CD14-positive monocyte (primary cell): ENCODE measurements around the gene TEX29. TPM values are rescaled to one million over a fixed set of nuclear protein-coding genes. Genes with fewer than 3 reads are reported as not detected.

Experiments used
- DNase-seq, 3 donors: peaks; one replicate each; pipeline ENCODE4 v3.0.0-alpha.2; 2011 to 2022
- H2AFZ ChIP-seq: 2 replicates; pipeline ENCODE4 v1.6.0; 2012; ENCODE audit warnings: mild to moderate bottlenecking, low read depth, low read length, inconsistent platforms; ENCODE audit not compliant: insufficient read depth, poor library complexity, severe bottlenecking
- H3K27ac ChIP-seq, 2 donors: 1 replicate in 1 of 2; 2 replicates in 1 of 2; pipeline ENCODE4 v1.5.1; 2012 to 2013; ENCODE audit warnings: low read length in 2 of 2, control low read depth in 1 of 2, inconsistent platforms in 1 of 2, low read depth in 1 of 2, mild to moderate bottlenecking in 1 of 2
- H3K27me3 ChIP-seq, 2 donors: one replicate each; pipeline versions ENCODE4 v1.6.0 to v1.6.1; 2011 to 2013; ENCODE audit warnings: low read length in 2 of 2; ENCODE audit not compliant: control insufficient read depth in 2 of 2, insufficient read depth in 2 of 2
- H3K36me3 ChIP-seq, 2 donors: replicated peaks in 1 of 2; 1 replicate in 1 of 2; 2 replicates in 1 of 2; pipeline versions ENCODE4 v1.5.1 to v1.6.1; 2012 to 2013; ENCODE audit warnings: low read length in 2 of 2, control low read depth in 1 of 2, inconsistent platforms in 1 of 2, mild to moderate bottlenecking in 1 of 2; ENCODE audit not compliant: insufficient read depth in 2 of 2, control insufficient read depth in 1 of 2
- H3K4me1 ChIP-seq, 2 donors: 1 replicate in 1 of 2; 2 replicates in 1 of 2; pipeline versions ENCODE4 v1.5.1 to v1.6.1; 2012 to 2013; ENCODE audit warnings: low read length in 2 of 2, control low read depth in 1 of 2, inconsistent platforms in 1 of 2, mild to moderate bottlenecking in 1 of 2, moderate library complexity in 1 of 2; ENCODE audit not compliant: insufficient read depth in 2 of 2, control insufficient read depth in 1 of 2
- H3K4me2 ChIP-seq: replicated peaks from 2 replicates; pipeline ENCODE3; 2012; ENCODE audit warnings: low read length, moderate library complexity, mild to moderate bottlenecking; ENCODE audit not compliant: poor library complexity, severe bottlenecking; ENCODE audit errors: extremely low read depth
- H3K4me3 ChIP-seq, 3 experiments: fragments of 200-600 bp in 1 of 3; sonication (generic) in 1 of 3; replicated peaks in 1 of 3; 1 replicate in 2 of 3; 2 replicates in 1 of 3; pipeline ENCODE4 v1.5.1; 2011 to 2013; ENCODE audit warnings: low read length in 3 of 3, mild to moderate bottlenecking in 3 of 3, control low read depth in 2 of 3, low read depth in 2 of 3, inconsistent platforms in 1 of 3, moderate library complexity in 1 of 3
- H3K79me2 ChIP-seq: 2 replicates; pipeline ENCODE4 v1.6.0; 2012; ENCODE audit warnings: mild to moderate bottlenecking, control low read depth, inconsistent platforms, low read length, moderate library complexity; ENCODE audit not compliant: insufficient read depth
- H3K9ac ChIP-seq: 2 replicates; pipeline ENCODE4 v1.6.0; 2017; ENCODE audit warnings: low read length, mild to moderate bottlenecking; ENCODE audit not compliant: insufficient read depth, poor library complexity, severe bottlenecking
- H3K9me3 ChIP-seq, 2 donors: replicated peaks in 1 of 2; 1 replicate in 1 of 2; 2 replicates in 1 of 2; pipeline versions ENCODE4 v1.5.1 to v1.6.1; 2012 to 2013; ENCODE audit warnings: low read length in 2 of 2, control low read depth in 1 of 2; ENCODE audit not compliant: control insufficient read depth in 1 of 2, insufficient read depth in 1 of 2
- H4K20me1 ChIP-seq: 2 replicates; pipeline ENCODE4 v1.6.0; 2012; ENCODE audit warnings: mild to moderate bottlenecking, low read length, control low read depth, moderate library complexity; ENCODE audit not compliant: insufficient read depth
- H3K27ac Mint-ChIP-seq, 7 donors: one replicate each; pipeline ENCODE4 v1.8.0; 2020; ENCODE audit warnings: mild to moderate bottlenecking in 7 of 7, mixed read lengths in 7 of 7, moderate library complexity in 6 of 7, inconsistent platforms in 2 of 7
- H3K27me3 Mint-ChIP-seq, 3 donors: one replicate each; pipeline ENCODE4 v1.8.0; 2021 to 2022; ENCODE audit warnings: low read depth in 3 of 3, mild to moderate bottlenecking in 3 of 3, mixed read lengths in 3 of 3, moderate library complexity in 3 of 3, inconsistent platforms in 1 of 3
- H3K36me3 Mint-ChIP-seq, 2 donors: one replicate each; pipeline ENCODE4 v1.8.0; 2020; ENCODE audit warnings: mixed read lengths in 2 of 2, inconsistent platforms in 1 of 2, mild to moderate bottlenecking in 1 of 2
- H3K4me1 Mint-ChIP-seq: one replicate; pipeline ENCODE4 v1.8.0; 2020; ENCODE audit warnings: mild to moderate bottlenecking, mixed read lengths
- H3K4me3 Mint-ChIP-seq, 2 donors: one replicate each; pipeline ENCODE4 v1.8.0; 2020; ENCODE audit warnings: mild to moderate bottlenecking in 2 of 2, mixed read lengths in 2 of 2, moderate library complexity in 1 of 2
- H3K9me3 Mint-ChIP-seq, 7 donors: one replicate each; pipeline ENCODE4 v1.8.0; 2020 to 2022; ENCODE audit warnings: mixed read lengths in 7 of 7, mild to moderate bottlenecking in 6 of 7, moderate library complexity in 6 of 7, inconsistent platforms in 2 of 7
- WGBS: methylation state at CpG from one replicate; pipeline ENCODE4 v1.1.5; 2013; ENCODE audit warnings: missing lambda C conversion rate; ENCODE audit not compliant: insufficient coverage; 5-methylcytosine and 5-hydroxymethylcytosine counted together
- intact Hi-C, 2 donors: fragments of 100-400 bp; cut with micrococcal nuclease; formaldehyde crosslinking; loops; one replicate each; pipeline versions ENCODE4 v1.15.0 to v1.15.1; 2023
- polyA plus RNA-seq, 3 donors: library from polyadenylated mRNA; depleted of rRNA in 1 of 3; unstranded in 2 of 3; stranded (reverse) in 1 of 3; fragments of 300-500 nt in 2 of 3; fragments of >200 nt in 1 of 3; fragmentation: Illumina TruSeq in 2 of 3; gene quantifications; 1 replicate in 2 of 3; 2 replicates in 1 of 3; pipeline ENCODE4 v1.2.3, GENCODE V29; 2012 to 2021
- TF ChIP-seq, protein P1 (sequence below): fragments of 200-600 bp; IDR thresholded peaks from one replicate; pipeline ENCODE4 v1.8.0; 2022; ENCODE audit warnings: antibody characterized with exemption, mild to moderate bottlenecking

The TEX29 gene
- polyA plus RNA-seq, 3 donors: 0.27 to 0.29 TPM; not detected in 1

DNA sequence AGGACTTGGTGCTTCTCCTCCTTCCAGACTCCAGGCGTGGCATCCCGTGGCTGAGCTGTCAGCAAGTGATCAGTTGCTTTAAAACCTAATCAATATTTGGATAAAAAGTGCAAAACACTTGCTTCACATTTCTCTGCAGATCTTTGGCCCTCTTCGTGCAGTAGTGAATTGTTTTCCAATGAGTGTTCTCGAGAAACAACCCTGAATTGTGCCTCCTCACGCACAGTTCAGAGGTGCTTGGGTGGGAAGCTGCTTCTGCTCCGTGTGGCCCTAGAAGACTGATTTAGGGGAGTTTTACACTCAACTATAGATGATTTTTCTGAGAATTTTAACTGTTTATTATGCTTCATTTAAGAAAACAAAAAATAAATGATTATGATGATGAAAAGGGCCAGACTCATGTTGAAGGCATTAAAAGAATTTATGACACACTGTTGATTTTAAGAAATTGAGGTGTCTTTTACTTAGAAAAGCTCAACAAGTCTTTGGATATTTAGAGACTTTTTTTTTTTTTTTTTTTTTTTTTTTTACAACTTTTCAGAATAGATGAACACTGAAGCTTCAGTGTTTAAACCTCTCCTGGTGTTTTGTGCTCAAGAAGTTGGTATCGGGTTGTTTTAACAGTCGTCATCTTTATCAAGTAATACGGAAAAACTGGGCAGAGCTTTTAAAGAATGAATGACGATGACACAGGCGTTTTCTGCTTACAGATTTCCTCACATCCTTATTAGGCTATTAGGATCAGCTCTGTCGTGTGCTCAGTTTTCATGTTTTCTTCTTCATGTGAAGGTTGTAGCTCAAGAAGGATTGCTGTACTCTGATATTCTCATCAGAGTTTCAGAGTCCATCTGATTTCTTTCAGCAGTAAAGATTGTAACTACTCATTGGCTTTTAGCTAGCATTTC, 39.5 kb upstream of the TEX29 start:
- 100% methylated on average over 3 of the region's 12 CpGs for WGBS
- H3K27ac Mint-ChIP-seq: peak overlapping the region in 4 of 7 donors; percentile 15 to 75 (median 49)
- no peaks in the 10 kb centered on the region for H3K79me2 ChIP-seq

DNA sequence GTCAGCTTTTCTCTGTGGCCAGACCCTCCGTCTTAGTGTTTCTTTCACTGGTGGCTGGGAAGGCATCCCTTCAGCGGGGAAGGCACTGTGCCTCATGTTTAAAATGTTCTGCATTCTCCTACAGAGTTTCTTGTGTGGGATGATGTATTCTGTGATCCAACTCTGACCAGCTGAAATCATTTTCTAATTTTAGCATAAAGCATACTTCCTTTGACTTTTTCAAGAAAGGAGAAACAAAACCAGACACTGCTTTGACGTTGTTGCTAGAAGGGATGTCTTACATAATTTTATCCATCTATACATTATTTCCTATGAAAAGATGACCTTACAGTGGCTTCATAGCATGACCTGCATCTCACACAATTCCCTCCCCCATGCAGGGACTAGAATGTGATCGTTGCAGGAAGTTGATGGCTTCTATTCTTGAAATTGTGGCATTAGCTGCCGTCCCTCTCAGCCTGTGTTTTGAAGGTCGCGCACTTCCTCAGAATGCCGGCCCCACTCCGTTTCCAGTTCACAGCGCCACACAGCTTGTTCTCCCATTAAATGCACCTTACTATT, 38.6 kb upstream of the TEX29 start:
- Mint-ChIP-seq H3K27ac (peak overlapping the region in 6 of 7 donors; percentile 15 to 85 (median 49)), H3K9me3 (peaks cover 0 to 3% (median 0%) of the 10 kb centered on the region in 7 donors), H3K27me3 (peaks cover 0 to 1% (median 0%) of the 10 kb centered on the region in 3 donors), H3K36me3 (peaks cover 87 to 97% of the 10 kb centered on the region in 2 donors), H3K4me1 (peaks cover 11% of the 10 kb centered on the region), H3K4me3 (no peak overlapping the region)
- H3K4me1 ChIP-seq: peaks cover 4 to 8% of the 10 kb centered on the region in 2 donors
- DNase-seq: peak in 2 of 3 donors; percentile 2 to 5
- H3K27ac ChIP-seq: no peak overlapping the region
- H3K4me3 ChIP-seq: no peak overlapping the region
- no peaks in the 10 kb centered on the region for H3K79me2 ChIP-seq
- no peaks in the 10 kb centered on the region for H3K27me3 ChIP-seq
- H3K36me3 ChIP-seq: peaks cover 75 to 97% of the 10 kb centered on the region in 2 donors
- intact Hi-C loops: no loop called here
- H3K4me2 ChIP-seq: no peak overlapping the region
- no peaks in the 10 kb centered on the region for H4K20me1 ChIP-seq
- H3K9ac ChIP-seq: no peak overlapping the region
- H2AFZ ChIP-seq: no peak overlapping the region
- no CpG with 5 or more reads among the region's 10 CpGs for WGBS
- TF ChIP-seq, protein P1, sequence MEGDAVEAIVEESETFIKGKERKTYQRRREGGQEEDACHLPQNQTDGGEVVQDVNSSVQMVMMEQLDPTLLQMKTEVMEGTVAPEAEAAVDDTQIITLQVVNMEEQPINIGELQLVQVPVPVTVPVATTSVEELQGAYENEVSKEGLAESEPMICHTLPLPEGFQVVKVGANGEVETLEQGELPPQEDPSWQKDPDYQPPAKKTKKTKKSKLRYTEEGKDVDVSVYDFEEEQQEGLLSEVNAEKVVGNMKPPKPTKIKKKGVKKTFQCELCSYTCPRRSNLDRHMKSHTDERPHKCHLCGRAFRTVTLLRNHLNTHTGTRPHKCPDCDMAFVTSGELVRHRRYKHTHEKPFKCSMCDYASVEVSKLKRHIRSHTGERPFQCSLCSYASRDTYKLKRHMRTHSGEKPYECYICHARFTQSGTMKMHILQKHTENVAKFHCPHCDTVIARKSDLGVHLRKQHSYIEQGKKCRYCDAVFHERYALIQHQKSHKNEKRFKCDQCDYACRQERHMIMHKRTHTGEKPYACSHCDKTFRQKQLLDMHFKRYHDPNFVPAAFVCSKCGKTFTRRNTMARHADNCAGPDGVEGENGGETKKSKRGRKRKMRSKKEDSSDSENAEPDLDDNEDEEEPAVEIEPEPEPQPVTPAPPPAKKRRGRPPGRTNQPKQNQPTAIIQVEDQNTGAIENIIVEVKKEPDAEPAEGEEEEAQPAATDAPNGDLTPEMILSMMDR: no peak
- no peaks in the 10 kb centered on the region for H3K9me3 ChIP-seq

More for the DNA sequence above, 39.5 kb upstream of the TEX29 start:
- no peak overlapping the region for H3K4me3 Mint-ChIP-seq
- DNase-seq: no peak
- no peaks in the 10 kb centered on the region for H4K20me1 ChIP-seq
- H3K9me3 Mint-ChIP-seq: peaks cover 0 to 3% (median 0%) of the 10 kb centered on the region in 7 donors
- peaks cover 0 to 1% (median 0%) of the 10 kb centered on the region in 3 donors for H3K27me3 Mint-ChIP-seq
- no peak overlapping the region for H3K27ac ChIP-seq
- no peak overlapping the region for H3K4me2 ChIP-seq
- peaks cover 74 to 97% of the 10 kb centered on the region in 2 donors for H3K36me3 ChIP-seq
- intact Hi-C loops: no loop called here
- H3K27me3 ChIP-seq: no peaks in the 10 kb centered on the region
- TF ChIP-seq, protein P1: no peak
- no peak overlapping the region for H3K4me3 ChIP-seq
- peaks cover 11% of the 10 kb centered on the region for H3K4me1 Mint-ChIP-seq
- no peaks in the 10 kb centered on the region for H3K9me3 ChIP-seq
- H2AFZ ChIP-seq: no peak overlapping the region
- H3K4me1 ChIP-seq: peaks cover 4 to 8% of the 10 kb centered on the region in 2 donors
- peaks cover 87 to 97% of the 10 kb centered on the region in 2 donors for H3K36me3 Mint-ChIP-seq
- H3K9ac ChIP-seq: no peak overlapping the region
